Adrenal gland (tissue), 12 donors: Measurements from ENCODE around the gene SOX11. TPM values are rescaled to one million over a fixed set of nuclear protein-coding genes. Genes with fewer than 3 reads are reported as not detected.

Source experiments
- DNase-seq, 7 donors: peaks; one replicate each; pipeline ENCODE4 v3.0.0-alpha.2; 2019 to 2020
- H3K27ac ChIP-seq, 5 donors: fragments of 200-600 bp; sonication (generic) in 4 of 5; 1 replicate in 3 of 5; 2 replicates in 2 of 5; pipeline versions ENCODE4 v1.5.1 to v1.8.0; 2016 to 2020; ENCODE audit warnings: mild to moderate bottlenecking in 1 of 5
- H3K27me3 ChIP-seq: fragments of 200-600 bp; 2 replicates; pipeline ENCODE4 v1.8.0; 2021
- H3K36me3 ChIP-seq, 2 donors: fragments of 200-600 bp; replicated peaks in 1 of 2; 1 replicate in 1 of 2; 2 replicates in 1 of 2; pipeline versions ENCODE4 v1.5.1 to v1.8.0; 2018 to 2022
- H3K4me1 ChIP-seq, 2 donors: fragments of 200-600 bp; replicated peaks in 1 of 2; 1 replicate in 1 of 2; 2 replicates in 1 of 2; pipeline versions ENCODE4 v1.5.1 to v1.8.0; 2018 to 2021
- H3K4me3 ChIP-seq, 4 donors: fragments of 200-600 bp; sonication (generic) in 3 of 4; one replicate each; pipeline ENCODE4 v1.5.1; 2016 to 2018
- H3K9me3 ChIP-seq, 3 donors: fragments of 200-600 bp; sonication (generic) in 1 of 3; replicated peaks in 1 of 3; 1 replicate in 2 of 3; 2 replicates in 1 of 3; pipeline versions ENCODE4 v1.5.1 to v1.8.0; 2016 to 2021
- POLR2A ChIP-seq, 2 donors: fragments of 450-650 bp; IDR thresholded peaks; one replicate each; pipeline ENCODE4 v1.6.1; 2017; ENCODE audit warnings: antibody characterized with exemption in 2 of 2, mild to moderate bottlenecking in 2 of 2, moderate library complexity in 1 of 2
- WGBS, 4 donors: extraction: QIAGEN DNeasy Blood & Tissue Kit in 2 of 4; methylation state at CpG; one replicate each; pipeline versions ENCODE4 v1.1.5 to v1.1.7; 2013 to 2017; 5-methylcytosine and 5-hydroxymethylcytosine counted together
- intact Hi-C, 2 donors: fragments of 100-400 bp; cut with DNase I; formaldehyde crosslinking; loops; one replicate each; pipeline versions ENCODE4 v1.14.1 to v1.15.0; 2022 to 2023
- polyA plus RNA-seq, 3 donors: library from polyadenylated mRNA; stranded (reverse); fragments of 200-250 nt in 2 of 3; fragments of 350-450 nt in 1 of 3; fragmentation: Illumina TruSeq in 1 of 3; extraction: RNeasy Lipid Tissue Mini Kit (QIAGEN cat#74804) in 1 of 3; gene quantifications; one replicate each; pipeline ENCODE4 v1.2.3, GENCODE V29; 2013 to 2014
- total RNA-seq, 9 donors: library from RNA; depleted of rRNA in 4 of 9; stranded (reverse); fragments of >200 nt in 4 of 9; fragments of 120-200 nt in 1 of 9; fragmentation: NEBNext Ultra II Directional in 1 of 9; extraction: Animal tissue kit (Norgen Biotek cat#: 25700) in 1 of 9; gene quantifications; one replicate each; pipeline versions ENCODE4 v1.1.0 to v1.2.4, GENCODE V29; 2013 to 2023
- TF ChIP-seq, protein P1 (sequence below), 6 experiments: fragments of 450-650 bp in 4 of 6; fragments of 200-600 bp in 2 of 6; sonication (generic) in 1 of 6; IDR thresholded peaks; 1 replicate in 5 of 6; 2 replicates in 1 of 6; pipeline versions ENCODE4 v1.5.1 to v1.8.0; 2016 to 2021; ENCODE audit warnings: antibody characterized with exemption in 6 of 6, mild to moderate bottlenecking in 2 of 6, moderate library complexity in 1 of 6
- donor health status: healthy with polysubstance abuse.
- donor health status: Bipolar disorder and iron deficiency.
- donor health status: DM: yes; HTN: yes; CAD: no.
- donor health status: DM: no; HTN: no; CAD: no.
- donor health status: DM: no; HTN: no; CAD: no.
- donor health status: DM: yes; HTN: yes; CAD: no.

SOX11 gene
- total and polyA plus RNA-seq, 12 donors, result under 0.01 to 1.5 TPM; not detected in 10

DNA sequence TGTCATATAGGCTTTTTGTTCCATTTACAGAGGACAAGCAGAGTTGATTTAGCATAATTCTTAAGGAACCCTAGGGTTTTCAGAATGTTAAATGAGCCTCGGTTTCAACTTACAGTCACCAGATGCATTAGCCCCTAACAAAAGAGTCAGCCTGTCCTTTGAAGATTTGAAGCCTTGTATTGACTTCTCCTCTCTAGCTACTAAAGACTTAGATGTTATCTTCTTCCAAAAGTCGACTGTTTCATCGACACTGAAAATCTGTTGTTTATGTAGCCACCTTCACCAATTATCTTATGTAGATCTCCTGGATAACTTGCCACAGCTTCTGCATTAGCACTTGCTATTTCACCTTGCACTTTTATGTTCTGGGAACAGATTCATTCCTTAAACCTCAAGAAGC lies 31.6 kb upstream of the SOX11 start:
- no peak overlapping the region for H3K27ac ChIP-seq
- intact Hi-C loops, result no loop called here
- 73 to 82% (median 77%) methylated on average over 3 of the region's 3 CpGs for WGBS, 4 donors
- no peak for TF ChIP-seq POLR2A (IDR thresholded peaks at IDR 0.05)
- TF ChIP-seq, protein P1, sequence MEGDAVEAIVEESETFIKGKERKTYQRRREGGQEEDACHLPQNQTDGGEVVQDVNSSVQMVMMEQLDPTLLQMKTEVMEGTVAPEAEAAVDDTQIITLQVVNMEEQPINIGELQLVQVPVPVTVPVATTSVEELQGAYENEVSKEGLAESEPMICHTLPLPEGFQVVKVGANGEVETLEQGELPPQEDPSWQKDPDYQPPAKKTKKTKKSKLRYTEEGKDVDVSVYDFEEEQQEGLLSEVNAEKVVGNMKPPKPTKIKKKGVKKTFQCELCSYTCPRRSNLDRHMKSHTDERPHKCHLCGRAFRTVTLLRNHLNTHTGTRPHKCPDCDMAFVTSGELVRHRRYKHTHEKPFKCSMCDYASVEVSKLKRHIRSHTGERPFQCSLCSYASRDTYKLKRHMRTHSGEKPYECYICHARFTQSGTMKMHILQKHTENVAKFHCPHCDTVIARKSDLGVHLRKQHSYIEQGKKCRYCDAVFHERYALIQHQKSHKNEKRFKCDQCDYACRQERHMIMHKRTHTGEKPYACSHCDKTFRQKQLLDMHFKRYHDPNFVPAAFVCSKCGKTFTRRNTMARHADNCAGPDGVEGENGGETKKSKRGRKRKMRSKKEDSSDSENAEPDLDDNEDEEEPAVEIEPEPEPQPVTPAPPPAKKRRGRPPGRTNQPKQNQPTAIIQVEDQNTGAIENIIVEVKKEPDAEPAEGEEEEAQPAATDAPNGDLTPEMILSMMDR (IDR thresholded peaks at IDR 0.05), result no peak
- H3K36me3 ChIP-seq, result no peaks in the 10 kb centered on the region
- H3K4me1 ChIP-seq, result no peaks in the 10 kb centered on the region
- H3K9me3 ChIP-seq, result no peaks in the 10 kb centered on the region
- DNase-seq, result no peak
- H3K27me3 ChIP-seq, result no peaks in the 10 kb centered on the region
- H3K4me3 ChIP-seq, result no peak overlapping the region

DNA sequence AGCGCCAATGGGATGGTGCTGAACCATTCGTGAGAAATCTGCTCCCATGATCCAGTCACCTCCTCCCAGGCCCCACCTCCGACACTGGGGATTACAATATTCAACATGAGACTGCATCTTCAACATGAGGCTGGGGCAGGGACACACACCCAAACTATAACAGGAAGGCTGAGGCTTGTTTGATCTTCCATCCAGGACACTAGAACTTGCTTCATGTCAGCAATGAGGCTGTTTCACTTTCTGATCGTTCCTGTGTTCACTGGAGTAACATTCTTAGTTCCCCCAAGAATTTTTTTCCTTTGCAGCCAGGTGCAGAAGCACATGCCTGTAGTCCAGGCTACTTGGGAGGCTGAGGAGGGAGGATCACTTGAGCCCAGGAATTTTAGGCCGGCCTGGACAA lies 30.8 kb upstream of the SOX11 start:
- Histone ChIP-seq H3K27me3 (no peaks in the 10 kb centered on the region), H3K9me3 (no peaks in the 10 kb centered on the region), H3K4me3 (no peak overlapping the region), H3K4me1 (no peaks in the 10 kb centered on the region), H3K27ac (no peak overlapping the region), H3K36me3 (no peaks in the 10 kb centered on the region)
- TF ChIP-seq, protein P1 (IDR thresholded peaks at IDR 0.05), result no peak
- TF ChIP-seq POLR2A (IDR thresholded peaks at IDR 0.05), result no peak
- 73 to 85% (median 82%) methylated on average over 5 of the region's 5 CpGs for WGBS, 4 donors
- intact Hi-C loops, result no loop called here
- DNase-seq, result no peak

DNA sequence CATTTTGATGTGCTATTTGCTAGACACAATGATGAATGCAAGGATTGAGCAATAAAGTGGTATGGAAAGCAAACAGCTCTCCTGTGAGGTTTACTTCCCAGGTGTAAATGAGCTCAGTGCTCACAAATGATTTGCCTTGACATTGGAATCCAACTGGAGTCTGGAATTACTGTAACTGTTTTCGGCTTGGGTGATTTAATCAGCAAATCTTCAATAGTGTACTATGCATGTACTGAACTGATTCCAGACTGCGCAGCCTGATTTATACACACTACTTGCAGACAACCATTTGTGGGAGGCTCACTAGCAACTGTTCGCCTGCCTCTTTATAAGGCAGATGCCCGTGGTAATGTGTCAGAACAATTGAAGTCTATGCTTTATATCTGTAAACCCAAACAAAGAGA lies 27.9 kb upstream of the SOX11 start:
- no peak for DNase-seq
- 77 to 91% (median 84%) methylated on average over 4 of the region's 4 CpGs for WGBS, 4 donors
- no peaks in the 10 kb centered on the region for H3K9me3 ChIP-seq

DNA sequence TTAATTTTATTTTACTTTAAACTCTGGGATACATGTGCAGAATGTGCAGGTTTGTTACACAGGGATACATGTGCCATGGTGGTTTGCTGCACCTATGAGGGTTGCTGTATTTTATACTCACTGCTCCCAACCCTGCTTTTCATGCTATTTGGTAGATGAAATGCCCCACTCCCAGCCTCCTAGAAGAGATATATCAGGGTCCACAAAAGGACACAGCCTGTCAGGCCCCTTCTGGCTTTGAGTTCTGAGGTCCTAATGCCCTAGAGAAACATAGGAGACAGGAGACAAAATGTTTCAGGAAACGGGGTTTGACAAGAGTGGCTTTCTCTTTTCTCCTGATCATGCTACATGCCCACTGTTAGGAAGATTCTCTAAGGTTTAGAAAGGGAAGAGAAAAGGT lies 27.1 kb upstream of the SOX11 start:
- intact Hi-C loops, result no loop called here
- no peaks in the 10 kb centered on the region for H3K4me1 ChIP-seq
- WGBS, 4 donors, result 47 to 61% (median 52%) methylated on average over 1 of the region's 1 CpG
- no peak overlapping the region for H3K27ac ChIP-seq
- no peak for TF ChIP-seq POLR2A (IDR thresholded peaks at IDR 0.05)
- TF ChIP-seq, protein P1 (IDR thresholded peaks at IDR 0.05), result no peak
- DNase-seq, result no peak
- no peaks in the 10 kb centered on the region for H3K9me3 ChIP-seq
- no peaks in the 10 kb centered on the region for H3K36me3 ChIP-seq
- no peak overlapping the region for H3K4me3 ChIP-seq
- no peaks in the 10 kb centered on the region for H3K27me3 ChIP-seq

More for the DNA sequence above, 27.9 kb upstream of the SOX11 start:
- no peaks in the 10 kb centered on the region for H3K36me3 ChIP-seq
- TF ChIP-seq, protein P1 (IDR thresholded peaks at IDR 0.05), result no peak
- TF ChIP-seq POLR2A (IDR thresholded peaks at IDR 0.05), result no peak
- intact Hi-C loops, result no loop called here
- H3K27ac ChIP-seq, result no peak overlapping the region
- no peak overlapping the region for H3K4me3 ChIP-seq
- no peaks in the 10 kb centered on the region for H3K27me3 ChIP-seq
- H3K4me1 ChIP-seq, result no peaks in the 10 kb centered on the region
